Spleen (tissue), 11 donors: ENCODE results near the gene INPP5B. TPM values are rescaled to one million over a fixed set of nuclear protein-coding genes. Genes with fewer than 3 reads are reported as not detected.

Experiments
- DNase-seq: peaks from one replicate; pipeline ENCODE4 v3.0.0-alpha.2; 2020
- H3K27ac ChIP-seq, 8 donors: fragments of 200-600 bp; sonication (generic) in 7 of 8; 1 replicate in 4 of 8; 2 replicates in 4 of 8; pipeline versions ENCODE4 v1.5.0 to v1.8.0; 2016 to 2021; ENCODE audit warnings: inconsistent platforms in 4 of 8, mild to moderate bottlenecking in 4 of 8, moderate library complexity in 1 of 8
- H3K27me3 ChIP-seq, 7 donors: fragments of 200-600 bp; sonication (generic) in 6 of 7; replicated peaks in 1 of 7; 1 replicate in 4 of 7; 2 replicates in 3 of 7; pipeline versions ENCODE4 v1.5.0 to v1.8.0; 2016 to 2021; ENCODE audit warnings: inconsistent platforms in 3 of 7, mild to moderate bottlenecking in 1 of 7
- H3K36me3 ChIP-seq, 6 donors: fragments of 200-600 bp; sonication (generic) in 5 of 6; 1 replicate in 4 of 6; 2 replicates in 2 of 6; pipeline versions ENCODE4 v1.5.0 to v1.8.0; 2016 to 2021; ENCODE audit warnings: inconsistent platforms in 2 of 6
- H3K4me1 ChIP-seq, 6 donors: fragments of 200-600 bp; sonication (generic) in 5 of 6; 1 replicate in 3 of 6; 2 replicates in 3 of 6; pipeline versions ENCODE4 v1.5.0 to v1.8.0; 2016 to 2021; ENCODE audit warnings: inconsistent platforms in 3 of 6
- H3K4me3 ChIP-seq, 8 donors: fragments of 200-600 bp; sonication (generic) in 7 of 8; 1 replicate in 4 of 8; 2 replicates in 4 of 8; pipeline versions ENCODE4 v1.5.0 to v1.8.0; 2016 to 2021; ENCODE audit warnings: inconsistent platforms in 4 of 8, mild to moderate bottlenecking in 4 of 8, moderate library complexity in 2 of 8
- H3K9me3 ChIP-seq, 8 donors: fragments of 200-600 bp; sonication (generic) in 7 of 8; 1 replicate in 4 of 8; 2 replicates in 4 of 8; pipeline versions ENCODE4 v1.5.0 to v1.8.0; 2016 to 2021; ENCODE audit warnings: inconsistent platforms in 4 of 8
- CTCF ChIP-seq, 11 experiments: fragments of 200-600 bp in 7 of 11; fragments of 450-650 bp in 4 of 11; sonication (generic) in 4 of 11; IDR thresholded peaks in 8 of 11; conservative IDR thresholded peaks in 3 of 11; 1 replicate in 7 of 11; 2 replicates in 4 of 11; pipeline versions ENCODE4 v1.4.0 to v1.8.0; 2016 to 2021; ENCODE audit warnings: antibody characterized with exemption in 11 of 11, inconsistent platforms in 4 of 11, mild to moderate bottlenecking in 1 of 11
- POLR2A ChIP-seq, 3 donors: fragments of 450-650 bp; IDR thresholded peaks; one replicate each; pipeline ENCODE4 v1.5.1; 2017; ENCODE audit warnings: antibody characterized with exemption in 3 of 3, mild to moderate bottlenecking in 1 of 3
- POLR2AphosphoS5 ChIP-seq, 3 donors: sonication (generic); formaldehyde crosslinking; IDR thresholded peaks; one replicate each; pipeline ENCODE4 v1.5.1; 2017; ENCODE audit warnings: antibody characterized with exemption in 3 of 3
- WGBS, 5 donors: extraction: QIAGEN DNeasy Blood & Tissue Kit in 3 of 5; methylation state at CpG; one replicate each; pipeline versions ENCODE4 v1.1.5 to v1.1.7; 2013 to 2018; 5-methylcytosine and 5-hydroxymethylcytosine counted together
- intact Hi-C: fragments of 100-400 bp; cut with DNase I; formaldehyde crosslinking; loops from one replicate; pipeline ENCODE4 v1.15.0; 2023; ENCODE audit warnings: low total_unique reads
- polyA plus RNA-seq, 3 donors: library from polyadenylated mRNA; stranded (reverse); fragments of 200-250 nt; gene quantifications; one replicate each; pipeline ENCODE4 v1.2.1, GENCODE V29; 2013
- total RNA-seq, 7 donors: library from RNA; depleted of rRNA in 3 of 7; stranded (reverse); fragments of >200 nt in 3 of 7; fragmentation: NEBNext Ultra II Directional in 4 of 7; extraction: Animal tissue kit (Norgen Biotek cat#: 25700) in 4 of 7; gene quantifications; one replicate each; pipeline versions ENCODE4 v1.1.0 to v1.2.1, GENCODE V29; 2016 to 2021
- donor health status: healthy with polysubstance abuse.
- donor health status: DM: no; HTN: no; CAD: no; lungs with moderate emphysema.
- donor health status: DM: no; HTN: no; CAD: no.
- donor health status: Bipolar disorder and iron deficiency.
- donor health status: healthy.
- donor health status: DM: no; HTN: no; CAD: no.
- donor health status: DM: yes; HTN: yes; CAD: no.

Gene INPP5B
- total and polyA plus RNA-seq, 10 donors = 11.4 to 70.7 (median 36.7) TPM

DNA sequence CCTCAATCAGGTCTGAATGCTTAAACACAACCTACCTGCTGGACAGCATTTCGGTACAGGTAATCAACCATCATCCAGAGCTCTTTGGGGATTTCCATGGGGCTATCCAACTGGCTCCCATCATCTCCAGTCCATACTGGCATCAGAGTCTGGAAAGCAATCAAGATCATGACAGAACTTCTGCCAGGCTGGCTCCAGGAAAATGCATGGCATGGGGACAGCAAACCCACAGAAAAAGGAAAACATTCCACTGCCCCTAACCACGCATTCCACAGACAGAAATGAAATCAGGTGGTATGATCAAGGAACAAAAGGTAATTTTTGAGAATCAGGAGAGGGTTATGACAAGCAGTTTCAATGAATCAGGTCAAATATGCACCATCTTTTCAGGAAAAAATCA, 78.4 kb downstream of the INPP5B start:
- Histone ChIP-seq H3K27ac (no peak overlapping the region), H3K27me3 (no peaks in the 10 kb centered on the region), H3K4me1 (no peaks in the 10 kb centered on the region), H3K36me3 (peaks cover 0 to 100% (median 92%) of the 10 kb centered on the region in 6 donors), H3K4me3 (no peak overlapping the region), H3K9me3 (no peaks in the 10 kb centered on the region)
- intact Hi-C loops = no loop called here
- DNase-seq = no peak
- WGBS, 5 donors = 83 to 98% (median 96%) methylated on average over 2 of the region's 2 CpGs
- TF ChIP-seq POLR2AphosphoS5 (IDR thresholded peaks at IDR 0.05) (no peak), CTCF (IDR thresholded peaks at IDR 0.05 in 8 of 11, conservative IDR thresholded peaks at IDR 0.05 in 3 of 11) (no peak), POLR2A (IDR thresholded peaks at IDR 0.05) (no peak)

GRCh38 chr1:37867784-37868183, 79.1 kb downstream of the INPP5B start:
- no peak for DNase-seq
- 92 to 98% (median 95%) methylated on average over 6 of the region's 6 CpGs for WGBS, 5 donors
- no peak overlapping the region for H3K27ac ChIP-seq
- peaks cover 0 to 100% (median 93%) of the 10 kb centered on the region in 6 donors for H3K36me3 ChIP-seq
- no peak overlapping the region for H3K4me3 ChIP-seq
- intact Hi-C loops = no loop called here
- H3K27me3 ChIP-seq = no peaks in the 10 kb centered on the region
- H3K4me1 ChIP-seq = no peaks in the 10 kb centered on the region
- TF ChIP-seq POLR2AphosphoS5 (IDR thresholded peaks at IDR 0.05) (no peak), POLR2A (IDR thresholded peaks at IDR 0.05) (no peak), CTCF (IDR thresholded peaks at IDR 0.05 in 8 of 11, conservative IDR thresholded peaks at IDR 0.05 in 3 of 11) (no peak)
- no peaks in the 10 kb centered on the region for H3K9me3 ChIP-seq

GRCh38 chr1:37866491-37866890, 80.4 kb downstream of the INPP5B start:
- H3K9me3 ChIP-seq = no peaks in the 10 kb centered on the region
- H3K27ac ChIP-seq = no peak overlapping the region
- TF ChIP-seq POLR2AphosphoS5 (IDR thresholded peaks at IDR 0.05) (no peak), POLR2A (IDR thresholded peaks at IDR 0.05) (no peak), CTCF (IDR thresholded peaks at IDR 0.05 in 8 of 11, conservative IDR thresholded peaks at IDR 0.05 in 3 of 11) (no peak)
- intact Hi-C loops = no loop called here
- peaks cover 0 to 100% (median 93%) of the 10 kb centered on the region in 6 donors for H3K36me3 ChIP-seq
- no peaks in the 10 kb centered on the region for H3K4me1 ChIP-seq
- no peak overlapping the region for H3K4me3 ChIP-seq
- DNase-seq = no peak
- 93 to 100% (median 96%) methylated on average over 1 of the region's 1 CpG for WGBS, 5 donors
- H3K27me3 ChIP-seq = no peaks in the 10 kb centered on the region

- Histone ChIP-seq H3K4me3 (no peak overlapping the region), H3K4me1 (peaks cover under 1 to 3% (median under 1%) of the 10 kb centered on the region in 6 donors), H3K27me3 (no peaks in the 10 kb centered on the region), H3K9me3 (no peaks in the 10 kb centered on the region), H3K27ac (no peak overlapping the region), H3K36me3 (peaks cover 0 to 98% (median 91%) of the 10 kb centered on the region in 6 donors)
- no peak for TF ChIP-seq CTCF (IDR thresholded peaks at IDR 0.05 in 8 of 11, conservative IDR thresholded peaks at IDR 0.05 in 3 of 11)
- TF ChIP-seq POLR2A (IDR thresholded peaks at IDR 0.05) = no peak
- TF ChIP-seq POLR2AphosphoS5 (IDR thresholded peaks at IDR 0.05) = no peak
- no peak for DNase-seq
- intact Hi-C loops = no loop called here
- 87 to 95% (median 91%) methylated on average over 6 of the region's 6 CpGs for WGBS, 5 donors
Measured at GRCh38 chr1:37865348-37866120, 81.3 kb downstream of the INPP5B start.
